PFSK-1 (cell line): ENCODE measurements around the gene IGF2BP3.

Experiments
- FOXP2 ChIP-seq: optimal IDR thresholded peaks from 2 replicates; pipeline ENCODE3; 2011; ENCODE audit warnings: borderline replicate concordance, control low read depth, inconsistent platforms; ENCODE audit not compliant: insufficient read depth; ENCODE audit errors: extremely low read length, extremely low read depth
- POLR2AphosphoS5 ChIP-seq: IDR thresholded peaks from 2 replicates; pipeline ENCODE4 v1.6.1; 2012; ENCODE audit warnings: low read depth, mild to moderate bottlenecking, control low read depth, low read length, moderate library complexity
- REST ChIP-seq, 2 experiments: IDR thresholded peaks; 2 replicates each; pipeline versions ENCODE4 v1.6.1 to v1.8.0; 2011 to 2012; ENCODE audit warnings: low read depth in 2 of 2, low read length in 2 of 2, control low read depth in 1 of 2, inconsistent platforms in 1 of 2, mild to moderate bottlenecking in 1 of 2, moderate library complexity in 1 of 2; ENCODE audit not compliant: insufficient read depth in 1 of 2
- SIN3A ChIP-seq: IDR thresholded peaks from 2 replicates; pipeline ENCODE4 v1.6.1; 2012; ENCODE audit warnings: mild to moderate bottlenecking, low read length, moderate library complexity, borderline replicate concordance; ENCODE audit not compliant: insufficient read depth
- TAF1 ChIP-seq: IDR thresholded peaks from 2 replicates; pipeline ENCODE4 v1.6.1; 2012; ENCODE audit warnings: low read length, control low read depth, borderline replicate concordance; ENCODE audit not compliant: insufficient read depth

Gene IGF2BP3

GRCh38 chr7:23275912-23276311 lies 194.4 kb downstream of the IGF2BP3 start:
- TF ChIP-seq SIN3A (no peak), TAF1 (no peak), REST (IDR thresholded peaks at IDR 0.05; ENCODE audit: insufficient read depth in 1 of 2, low read depth in 2 of 2, low read length in 2 of 2) (no peak), FOXP2 (no peak), POLR2AphosphoS5 (no peak)

- TF ChIP-seq REST (IDR thresholded peaks at IDR 0.05; ENCODE audit: insufficient read depth in 1 of 2, low read depth in 2 of 2, low read length in 2 of 2) (no peak), SIN3A (0 out of 2 replicates have a peak, but pooled peaks have one; percentile 32), FOXP2 (peak; percentile 54), TAF1 (0 out of 2 replicates have a peak, but pooled peaks have one; percentile 34), POLR2AphosphoS5 (no peak)
Measured at GRCh38 chr7:23273141-23273599, 197.1 kb downstream of the IGF2BP3 start.

- TF ChIP-seq FOXP2 (no peak), POLR2AphosphoS5 (no peak), SIN3A (no peak), TAF1 (no peak), REST (IDR thresholded peaks at IDR 0.05; ENCODE audit: insufficient read depth in 1 of 2, low read depth in 2 of 2, low read length in 2 of 2) (no peak)
Measured at GRCh38 chr7:23272275-23272674, 198.0 kb downstream of the IGF2BP3 start.

GRCh38 chr7:23268746-23269145 lies 201.5 kb downstream of the IGF2BP3 start:
- TF ChIP-seq SIN3A (no peak), FOXP2 (no peak), REST (IDR thresholded peaks at IDR 0.05; ENCODE audit: insufficient read depth in 1 of 2, low read depth in 2 of 2, low read length in 2 of 2) (no peak), TAF1 (no peak)

GRCh38 chr7:23268167-23268566 lies 202.1 kb downstream of the IGF2BP3 start:
- TF ChIP-seq TAF1 (no peak), FOXP2 (no peak), POLR2AphosphoS5 (no peak), SIN3A (no peak), REST (IDR thresholded peaks at IDR 0.05; ENCODE audit: insufficient read depth in 1 of 2, low read depth in 2 of 2, low read length in 2 of 2) (no peak)
